Measurements from ENCODE around the gene ACSL5.

ACSL5 gene, protein sequence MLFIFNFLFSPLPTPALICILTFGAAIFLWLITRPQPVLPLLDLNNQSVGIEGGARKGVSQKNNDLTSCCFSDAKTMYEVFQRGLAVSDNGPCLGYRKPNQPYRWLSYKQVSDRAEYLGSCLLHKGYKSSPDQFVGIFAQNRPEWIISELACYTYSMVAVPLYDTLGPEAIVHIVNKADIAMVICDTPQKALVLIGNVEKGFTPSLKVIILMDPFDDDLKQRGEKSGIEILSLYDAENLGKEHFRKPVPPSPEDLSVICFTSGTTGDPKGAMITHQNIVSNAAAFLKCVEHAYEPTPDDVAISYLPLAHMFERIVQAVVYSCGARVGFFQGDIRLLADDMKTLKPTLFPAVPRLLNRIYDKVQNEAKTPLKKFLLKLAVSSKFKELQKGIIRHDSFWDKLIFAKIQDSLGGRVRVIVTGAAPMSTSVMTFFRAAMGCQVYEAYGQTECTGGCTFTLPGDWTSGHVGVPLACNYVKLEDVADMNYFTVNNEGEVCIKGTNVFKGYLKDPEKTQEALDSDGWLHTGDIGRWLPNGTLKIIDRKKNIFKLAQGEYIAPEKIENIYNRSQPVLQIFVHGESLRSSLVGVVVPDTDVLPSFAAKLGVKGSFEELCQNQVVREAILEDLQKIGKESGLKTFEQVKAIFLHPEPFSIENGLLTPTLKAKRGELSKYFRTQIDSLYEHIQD

DNA sequence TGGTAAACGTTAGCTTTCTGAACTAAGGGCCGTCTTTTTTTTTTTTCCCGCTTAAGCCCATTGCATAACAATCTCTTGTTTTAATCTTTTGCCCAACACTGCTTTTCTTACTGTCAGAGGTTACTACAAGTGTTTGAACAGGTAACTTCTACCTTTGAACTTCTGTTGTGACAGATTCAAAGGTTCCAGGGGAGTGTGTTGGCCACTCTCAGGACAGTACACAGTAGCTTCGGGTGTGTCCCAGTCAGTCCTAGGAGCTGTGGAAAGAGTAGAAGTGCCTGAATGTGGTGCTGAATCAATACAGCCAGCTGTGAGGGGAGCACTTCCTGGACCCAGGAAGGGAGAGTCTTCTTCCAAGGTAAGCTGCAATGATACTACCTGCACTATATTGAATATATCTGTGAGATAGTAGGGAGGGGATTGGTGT lies at the start of gene ACSL5:
Gene ACSL5, plus strand, starts transcription at position 205 of the 427 bp plus-strand sequence. CDS start 20,831 bp downstream, outside the sequence.
- no peak for DNase-seq (ENCODE audit: low read depth, low spot score)

DNA sequence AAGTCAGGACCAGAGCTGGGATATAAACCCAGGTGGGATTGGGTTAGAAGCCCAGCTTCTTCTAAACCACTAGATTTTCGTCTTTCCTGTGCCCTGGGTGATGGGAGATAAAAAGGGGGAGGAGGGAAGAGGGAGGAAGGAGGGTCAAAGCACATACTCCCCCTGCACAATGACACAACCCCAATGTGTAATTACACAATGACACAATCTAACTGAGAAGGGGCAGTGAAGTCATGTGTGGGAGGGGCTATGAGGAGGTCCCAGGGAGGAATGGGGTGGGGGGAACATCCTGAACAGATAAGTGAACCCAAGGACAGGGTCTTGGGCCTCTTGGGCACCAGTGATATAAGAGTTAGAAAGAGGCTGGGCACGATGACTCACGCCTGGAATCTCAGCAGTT lies 46.2 kb upstream of the ACSL5 start:
- no peak for DNase-seq (ENCODE audit: low read depth, low spot score)

DNA sequence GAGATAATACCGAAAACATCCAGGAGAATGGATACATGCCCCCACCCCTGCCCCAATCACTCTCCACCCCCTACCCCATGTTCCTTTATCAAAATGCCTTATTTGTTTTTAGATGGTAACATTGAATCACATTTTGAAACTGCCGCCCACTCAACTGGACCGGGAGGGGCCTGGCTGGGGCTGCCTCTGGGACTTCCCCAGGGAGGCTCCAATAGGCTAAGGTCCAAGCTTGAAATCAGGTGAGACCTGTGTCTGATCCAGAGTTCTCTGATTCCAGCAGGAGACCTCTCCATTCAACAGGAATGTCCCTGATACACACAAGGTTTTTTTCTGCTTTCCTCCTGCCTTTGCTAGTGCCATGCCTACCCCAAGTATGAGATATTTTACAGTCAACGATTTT lies 43.8 kb upstream of the ACSL5 start:
- no peak for DNase-seq (ENCODE audit: low read depth, low spot score)

DNA sequence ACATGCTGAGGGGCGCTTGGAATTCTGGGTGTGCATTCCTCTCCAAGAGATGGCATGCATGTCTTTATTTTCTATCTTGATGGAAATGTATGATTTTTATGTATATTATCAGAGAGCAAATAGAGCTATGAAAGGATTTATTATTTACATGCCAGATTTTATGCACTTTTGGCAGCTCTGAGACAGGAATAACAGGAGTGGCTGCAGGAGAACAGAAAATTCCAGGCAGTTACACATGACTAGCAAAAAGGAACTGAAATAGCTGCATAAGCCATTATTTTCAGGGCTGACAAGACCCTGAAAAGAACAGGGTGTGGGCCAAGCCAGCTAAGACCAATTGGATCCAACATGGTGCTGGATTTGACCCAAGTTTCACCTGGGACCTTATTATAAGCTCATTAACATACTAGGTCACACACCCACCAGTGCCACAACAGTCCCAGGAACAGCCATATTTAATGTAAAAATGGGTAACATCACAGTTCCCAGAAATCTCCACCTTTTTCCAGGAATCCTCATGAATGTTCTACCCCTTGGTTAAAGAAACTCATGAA lies 43.2 kb upstream of the ACSL5 start:
- DNase-seq (ENCODE audit: low read depth, low spot score), result no peak

DNA sequence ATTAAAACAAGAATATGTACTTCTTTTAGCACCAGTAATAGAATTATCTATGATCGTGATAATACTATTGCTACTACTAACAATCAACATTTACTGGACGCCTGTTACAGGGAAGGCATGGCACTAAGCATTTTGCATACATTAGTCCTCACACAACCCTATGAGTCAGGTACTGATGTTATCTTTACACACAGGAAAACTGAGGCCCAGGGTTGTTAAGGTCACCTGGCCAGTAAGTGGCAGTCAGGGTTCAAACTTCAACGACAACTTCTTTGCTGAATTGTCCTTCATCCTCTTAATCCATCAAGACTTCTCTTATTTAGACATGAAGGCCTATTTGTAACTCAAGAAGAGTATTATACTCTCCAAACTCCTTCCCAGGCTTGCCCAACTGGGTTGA lies 41.9 kb upstream of the ACSL5 start:
- no peak for DNase-seq (ENCODE audit: low read depth, low spot score)

DNA sequence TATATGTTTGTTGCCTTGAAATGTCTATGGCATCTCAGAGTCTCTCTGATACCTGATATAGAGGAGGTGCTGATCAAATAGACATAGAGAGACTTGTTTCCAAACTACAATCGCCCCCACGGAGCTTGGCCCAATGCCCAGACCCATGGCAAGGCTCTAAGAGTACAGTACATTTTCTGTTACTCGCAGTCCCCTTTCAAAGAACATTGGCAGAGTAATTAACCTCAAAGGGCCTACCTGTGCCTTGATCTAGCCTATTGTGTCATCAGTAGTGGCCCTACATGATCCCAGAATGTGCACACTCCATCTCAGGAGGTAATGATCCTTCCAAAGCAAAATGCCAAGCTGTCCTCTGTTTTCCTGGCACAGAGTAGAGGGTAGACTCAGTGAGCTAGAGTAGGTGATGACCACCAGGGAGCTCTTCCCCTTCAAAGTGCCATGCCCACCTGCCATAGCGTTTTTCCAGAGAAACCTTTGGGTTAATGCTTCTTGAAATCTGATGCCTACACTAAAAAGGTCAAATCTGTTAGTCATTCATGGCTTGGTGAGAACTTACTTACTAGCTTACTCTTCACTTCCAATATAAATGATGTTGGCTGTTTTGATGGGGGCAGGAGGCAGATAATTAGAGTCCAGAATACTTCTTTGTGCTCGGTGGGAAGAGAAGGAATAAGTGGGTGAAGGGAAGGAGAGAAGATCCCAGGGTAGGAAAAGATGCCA lies 41.2 kb upstream of the ACSL5 start:
- no peak for DNase-seq (ENCODE audit: low read depth, low spot score)

DNA sequence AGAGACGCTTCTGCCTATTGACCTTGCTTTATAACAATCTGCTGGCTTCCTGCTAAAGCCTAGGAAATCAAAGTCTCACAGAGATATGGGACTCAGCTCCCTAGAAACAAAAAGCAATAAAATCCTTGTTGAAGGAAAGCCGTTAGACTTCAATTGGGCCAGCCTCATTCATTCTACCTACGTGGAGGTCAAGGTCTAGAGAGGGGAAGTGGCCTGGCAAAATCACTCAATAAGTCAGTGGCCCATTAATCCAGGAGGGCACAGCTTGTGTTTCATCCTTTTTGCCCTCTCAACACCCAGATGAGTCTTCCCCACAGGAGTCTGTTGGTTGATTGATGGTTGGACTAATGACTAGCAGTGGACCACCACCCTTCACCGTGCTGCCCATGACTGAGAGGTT lies 40.5 kb upstream of the ACSL5 start:
- no peak for DNase-seq (ENCODE audit: low read depth, low spot score)

DNA sequence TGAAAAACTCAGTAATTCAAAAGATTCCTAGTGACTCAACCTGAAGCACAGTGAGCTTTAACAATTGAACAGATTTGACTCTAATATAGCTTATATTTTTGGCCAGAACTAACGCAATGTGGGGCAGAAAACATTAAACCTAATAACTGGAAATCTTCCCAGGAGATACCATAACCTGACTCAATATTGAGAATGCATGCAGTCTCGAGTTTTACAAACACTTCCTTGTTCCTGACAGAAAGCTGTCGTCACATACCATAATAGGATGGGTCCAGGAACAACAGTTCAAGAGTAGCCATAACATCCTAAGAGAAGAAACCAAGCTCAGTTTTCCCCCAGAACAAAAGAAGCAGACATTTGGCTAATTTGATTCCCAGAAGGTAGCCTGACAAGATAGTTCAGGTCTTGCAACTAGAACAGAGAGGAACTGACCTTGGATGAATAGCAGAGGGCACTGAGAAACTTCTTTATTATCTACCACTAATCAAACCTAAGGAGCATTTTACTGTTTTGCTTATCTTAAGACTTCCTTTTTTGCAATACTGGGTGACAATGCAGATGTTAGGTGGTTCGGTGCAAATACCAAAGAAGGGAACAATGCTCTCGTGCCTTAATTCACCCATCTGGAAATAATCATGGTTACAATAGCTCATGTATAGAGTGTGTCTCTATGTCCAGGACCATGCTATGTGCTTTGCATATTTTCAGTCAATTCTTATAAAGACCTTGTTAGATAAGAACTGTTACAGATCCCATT lies 38.6 kb upstream of the ACSL5 start:
- no peak for DNase-seq (ENCODE audit: low read depth, low spot score)

DNA sequence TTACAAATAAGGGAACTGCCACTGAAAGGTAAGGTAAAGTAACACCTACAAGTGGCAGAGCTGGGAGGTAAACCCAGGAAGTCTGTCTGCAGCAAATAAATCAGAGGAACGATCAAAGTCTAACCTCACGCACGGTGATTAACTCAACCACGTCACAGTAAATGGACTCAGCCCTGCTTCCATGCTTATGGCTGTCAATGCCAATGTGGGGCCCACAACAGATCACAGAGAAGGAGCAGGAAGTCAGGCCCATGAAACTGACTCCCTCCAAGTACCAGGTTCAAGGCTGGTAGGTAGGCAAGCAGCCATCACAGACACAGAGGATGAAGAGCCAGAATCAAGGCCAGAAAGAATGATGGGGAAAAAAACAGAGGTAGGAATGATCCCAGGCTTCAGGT lies 38.0 kb upstream of the ACSL5 start:
- no peak for DNase-seq (ENCODE audit: low read depth, low spot score)

DNA sequence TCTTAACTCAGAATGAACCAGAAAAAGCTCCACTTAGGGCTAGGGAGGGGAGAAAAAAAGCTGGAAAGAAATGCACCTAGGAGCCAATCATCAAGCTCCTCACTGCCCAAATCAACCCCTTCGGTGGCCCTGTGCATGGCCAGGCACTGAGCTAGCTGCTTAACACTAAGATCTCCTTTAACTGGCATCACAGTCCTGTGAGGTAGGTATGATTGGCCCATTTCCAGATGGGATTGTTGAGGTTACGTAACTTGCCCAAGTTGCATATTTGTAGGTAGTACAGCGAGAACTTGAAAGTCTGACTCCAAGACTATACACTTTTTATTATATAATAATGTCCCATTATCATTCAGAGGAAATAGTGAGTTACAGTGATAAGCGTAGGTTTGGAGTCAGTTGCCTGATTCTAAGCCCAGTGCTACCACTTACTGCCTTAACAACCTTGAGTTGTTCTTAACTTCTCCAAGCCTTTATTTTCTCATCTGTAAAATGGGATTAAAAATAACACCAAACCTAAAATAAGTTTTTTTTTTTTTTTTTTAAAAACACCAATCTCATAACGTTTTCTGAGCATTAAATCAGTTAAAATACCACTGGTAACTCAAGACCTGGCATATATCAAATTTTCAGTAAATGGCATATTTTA lies 37.2 kb upstream of the ACSL5 start:
- no peak for DNase-seq (ENCODE audit: low read depth, low spot score)

DNA sequence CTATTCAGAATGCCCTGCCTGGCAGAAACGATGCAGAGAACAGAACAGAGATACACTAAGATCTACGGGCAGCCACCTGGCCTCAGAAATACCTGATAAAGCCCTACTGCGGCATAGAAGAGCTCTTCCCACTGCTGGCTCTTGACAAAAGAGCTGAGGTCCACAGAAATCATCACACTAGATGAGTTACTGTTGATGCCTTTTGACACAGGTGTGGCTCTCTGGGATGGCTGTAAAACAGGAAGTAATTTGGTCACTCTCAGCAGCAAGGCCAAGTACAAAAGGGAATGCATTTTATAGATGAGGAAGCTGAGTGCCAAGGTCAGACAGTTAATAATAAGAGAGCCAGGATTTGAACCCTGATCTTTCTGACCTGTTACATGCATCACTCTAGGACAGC lies 35.0 kb upstream of the ACSL5 start:
- no peak for DNase-seq (ENCODE audit: low read depth, low spot score)

DNA sequence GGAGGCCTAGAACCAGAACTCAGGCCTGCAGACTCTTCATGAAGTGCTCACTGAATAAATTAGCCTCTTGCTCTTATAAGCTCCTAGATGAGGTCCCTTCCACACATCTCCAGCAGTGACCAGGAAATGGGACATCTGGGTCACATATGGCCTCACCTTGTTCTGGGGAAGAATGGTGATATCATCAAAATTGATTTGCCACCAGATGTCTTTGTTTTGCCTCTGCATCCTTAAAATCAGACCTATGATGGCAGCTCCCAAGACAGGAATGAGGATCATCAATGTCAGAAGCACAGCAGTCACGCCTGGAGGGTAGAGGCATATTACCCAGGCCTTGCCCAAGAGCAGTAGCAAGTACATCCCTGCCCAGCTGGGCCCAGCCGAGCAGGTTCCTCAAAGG lies 33.3 kb upstream of the ACSL5 start:
- no peak for DNase-seq (ENCODE audit: low read depth, low spot score)

DNA sequence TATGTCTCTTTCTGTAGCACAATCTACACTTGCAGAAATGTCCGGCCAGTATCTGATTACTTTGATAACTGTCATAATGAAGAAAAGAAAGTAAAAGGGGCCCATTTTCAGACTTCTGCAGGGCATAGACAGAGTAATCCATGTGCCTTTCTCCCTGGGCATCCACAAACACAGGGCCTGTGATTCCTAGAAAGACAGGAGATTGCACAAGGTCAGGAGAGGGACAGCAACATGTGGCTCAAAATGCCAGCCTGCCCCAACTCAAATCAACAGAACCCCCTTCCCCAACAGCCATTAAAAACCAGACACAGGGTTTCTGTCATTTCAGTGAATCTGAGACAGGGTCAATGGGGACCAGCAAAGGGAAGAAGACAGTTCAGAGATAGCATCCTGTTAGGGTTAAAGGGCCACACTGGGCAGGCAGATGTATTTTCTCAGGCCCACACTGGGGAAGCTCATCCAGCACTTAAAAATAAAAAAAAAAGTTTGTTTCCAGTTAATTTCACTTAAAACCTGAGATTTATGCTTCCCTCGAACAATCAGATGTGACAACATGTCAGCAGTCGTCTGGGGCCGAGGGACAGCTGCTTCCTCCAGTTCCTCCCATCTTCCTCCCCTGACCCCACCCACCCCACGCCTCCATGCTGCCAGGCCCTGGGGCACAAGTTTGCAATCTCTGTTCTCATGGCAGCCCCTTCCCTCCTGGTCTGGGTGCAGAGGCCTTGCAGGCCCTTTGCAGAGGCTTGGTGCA lies 30.7 kb upstream of the ACSL5 start:
- DNase-seq (ENCODE audit: low read depth, low spot score), result no peak

DNA sequence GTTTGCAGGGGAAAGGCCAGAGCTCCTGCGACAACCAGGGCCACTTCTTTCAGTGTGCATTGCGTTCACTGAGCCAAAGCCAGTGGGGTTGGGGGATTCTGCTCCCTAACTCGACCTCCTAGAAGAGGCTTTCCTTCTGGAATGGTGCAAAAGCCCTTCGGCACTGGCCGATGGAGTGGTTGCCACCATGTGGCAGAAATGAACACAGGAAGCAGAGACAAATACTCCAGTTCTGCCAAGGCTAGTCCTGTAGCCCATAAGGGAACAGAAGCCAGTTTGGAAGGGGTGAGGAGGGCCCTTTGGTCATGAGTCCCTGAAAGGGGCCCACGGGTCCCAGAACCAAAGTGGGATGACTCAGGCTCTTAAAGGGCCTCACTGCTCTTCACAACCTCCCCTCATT lies 29.7 kb upstream of the ACSL5 start:
- no peak for DNase-seq (ENCODE audit: low read depth, low spot score)

DNA sequence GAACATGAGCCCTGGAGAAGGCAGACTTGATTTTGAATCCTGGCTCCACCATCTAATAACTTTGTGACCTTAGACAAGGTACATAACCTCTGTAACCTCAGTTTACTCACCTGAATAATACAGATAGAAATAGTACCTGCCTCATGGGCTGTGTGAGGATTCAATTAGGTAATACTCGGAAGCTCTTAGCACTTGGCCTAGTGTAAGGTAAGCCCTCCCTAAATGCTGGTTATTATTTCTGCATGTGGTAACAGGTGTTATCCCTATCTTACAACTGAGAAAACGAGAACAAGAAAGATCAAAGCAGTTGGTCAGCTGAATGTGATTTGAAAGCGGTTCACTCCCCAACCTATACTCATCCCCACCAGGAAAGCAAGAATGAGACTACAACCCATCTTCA lies 28.7 kb upstream of the ACSL5 start:
- no peak for DNase-seq (ENCODE audit: low read depth, low spot score)

DNA sequence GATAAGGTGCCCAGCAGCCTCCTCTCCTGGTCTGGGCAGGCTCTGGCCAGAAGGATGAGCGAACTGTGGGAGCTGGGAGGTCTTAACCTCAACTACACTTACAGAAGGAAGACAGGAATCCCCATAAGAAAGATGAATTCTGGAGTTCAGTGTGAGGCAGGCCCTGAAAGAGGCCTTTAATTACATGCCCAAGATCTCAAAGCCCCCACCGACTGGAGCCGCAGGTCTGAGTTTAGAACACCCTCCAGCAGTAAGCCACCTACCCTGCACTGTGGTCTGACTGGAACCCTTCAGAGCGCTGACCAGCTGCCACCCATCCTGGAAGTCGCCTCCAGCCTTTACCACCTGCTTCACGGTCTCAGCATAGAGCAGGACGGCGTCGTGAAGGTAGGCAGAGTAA lies 28.2 kb upstream of the ACSL5 start:
- no peak for DNase-seq (ENCODE audit: low read depth, low spot score)

DNA sequence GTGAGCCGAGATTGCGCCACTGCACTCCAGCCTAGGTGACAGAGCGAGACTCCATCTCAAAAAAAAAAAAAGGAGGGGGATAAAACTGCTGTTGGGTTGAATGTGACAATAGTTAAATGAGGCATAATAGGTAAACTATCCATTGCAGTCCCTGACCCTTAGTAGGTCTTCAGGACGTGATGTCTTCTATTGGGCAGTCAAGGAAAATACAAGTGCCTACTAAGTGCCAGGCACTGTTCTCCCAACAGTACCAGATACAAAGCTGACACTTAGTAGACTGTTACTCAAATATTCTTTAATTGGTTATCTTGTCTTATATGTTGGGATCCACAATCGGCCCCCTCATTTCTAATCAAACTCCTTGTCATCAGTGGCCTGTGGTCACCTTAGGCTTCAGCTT lies 27.1 kb upstream of the ACSL5 start:
- DNase-seq (ENCODE audit: low read depth, low spot score), result no peak

DNA sequence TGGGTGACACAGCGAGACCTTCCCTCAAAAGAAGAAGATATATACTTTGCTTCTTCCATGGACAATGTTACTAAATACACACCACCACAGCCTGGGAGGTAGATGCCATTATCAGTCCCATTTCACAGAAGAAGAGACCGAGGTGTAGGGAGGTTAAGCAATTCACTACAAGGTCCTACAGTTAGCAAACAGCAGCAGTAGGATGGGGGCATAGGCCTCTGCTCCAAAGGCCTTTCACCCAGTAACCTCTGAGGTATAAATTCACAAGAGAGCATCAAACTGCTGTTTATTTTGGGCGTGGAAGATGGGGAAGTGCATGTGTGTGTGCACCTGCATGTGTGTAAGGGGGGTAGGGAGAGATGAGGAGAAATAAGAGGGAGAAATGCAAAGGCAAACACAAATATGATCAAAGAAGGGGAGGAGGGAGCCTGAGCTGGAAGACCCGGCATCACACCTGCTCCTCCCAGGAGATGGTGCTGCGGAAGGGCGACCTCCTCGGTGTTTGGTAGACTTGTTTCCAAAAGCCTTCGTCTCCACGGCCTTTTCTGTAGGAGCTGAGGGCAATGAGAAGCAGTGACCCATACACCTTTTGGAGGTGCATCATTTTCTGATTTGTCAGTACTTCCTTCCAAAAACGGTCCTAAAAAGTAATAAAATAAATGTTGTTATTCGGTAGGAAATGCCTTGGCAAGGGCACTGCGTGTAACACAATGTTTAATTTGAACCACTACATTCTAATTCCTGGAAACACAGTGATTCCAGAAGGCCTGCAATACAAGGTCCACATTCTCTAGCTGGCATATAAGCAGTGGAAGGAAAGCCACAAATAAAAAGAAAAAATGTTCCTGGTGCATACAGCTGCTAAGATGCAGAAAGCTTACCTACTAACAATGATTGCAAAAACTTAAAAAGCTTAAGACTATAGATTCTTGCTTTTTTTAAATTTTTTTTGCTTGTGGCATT lies 25.9 kb upstream of the ACSL5 start:
- DNase-seq (ENCODE audit: low read depth, low spot score), result no peak

DNA sequence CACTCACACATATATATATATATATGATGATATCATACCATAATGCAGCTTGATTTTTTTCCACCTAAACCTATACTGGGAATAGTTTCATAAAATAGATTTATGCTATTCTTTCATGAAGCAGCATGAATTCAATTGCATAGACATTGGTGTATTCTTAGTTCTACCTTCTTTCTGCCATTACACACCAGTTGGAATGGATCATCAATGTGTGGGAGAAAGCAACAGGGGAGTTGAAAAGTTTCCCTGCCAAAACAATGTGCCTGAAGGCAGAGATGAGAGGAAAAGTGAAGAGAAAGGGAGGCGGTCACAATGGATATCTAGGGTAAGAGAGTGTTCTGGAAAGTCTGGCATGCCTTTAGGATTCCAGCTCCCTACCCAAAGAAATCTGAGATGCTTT lies 25.2 kb upstream of the ACSL5 start:
- DNase-seq (ENCODE audit: low read depth, low spot score), result no peak
